Sigmoid colon (tissue), 4 donors: Measurements from ENCODE around the gene GRID1.

Source experiments
- CTCF ChIP-seq, 4 experiments: fragments of 450-650 bp in 3 of 4; fragments of 200-600 bp in 1 of 4; IDR thresholded peaks; one replicate each; pipeline ENCODE4 v1.5.1; 2016 to 2019; ENCODE audit warnings: antibody characterized with exemption in 4 of 4, mild to moderate bottlenecking in 3 of 4, moderate library complexity in 2 of 4
- EP300 ChIP-seq, 4 donors: sonication (generic); formaldehyde crosslinking; IDR thresholded peaks; one replicate each; pipeline ENCODE4 v1.6.1; 2017; ENCODE audit warnings: antibody characterized with exemption in 4 of 4

- no peak for TF ChIP-seq CTCF (IDR thresholded peaks at IDR 0.05)
- TF ChIP-seq EP300 (IDR thresholded peaks at IDR 0.05), result no peak
Measured at GRCh38 chr10:86086418-86086817, 280.2 kb downstream of the GRID1 start.
